ENCODE results near the gene RASSF8. TPM values are rescaled to one million over a fixed set of nuclear protein-coding genes. Genes with fewer than 3 reads are reported as not detected.

The RASSF8 gene
- total RNA-seq, 4 donors from 2014 or later: 13.1 to 332 (median 23.5) TPM

DNA sequence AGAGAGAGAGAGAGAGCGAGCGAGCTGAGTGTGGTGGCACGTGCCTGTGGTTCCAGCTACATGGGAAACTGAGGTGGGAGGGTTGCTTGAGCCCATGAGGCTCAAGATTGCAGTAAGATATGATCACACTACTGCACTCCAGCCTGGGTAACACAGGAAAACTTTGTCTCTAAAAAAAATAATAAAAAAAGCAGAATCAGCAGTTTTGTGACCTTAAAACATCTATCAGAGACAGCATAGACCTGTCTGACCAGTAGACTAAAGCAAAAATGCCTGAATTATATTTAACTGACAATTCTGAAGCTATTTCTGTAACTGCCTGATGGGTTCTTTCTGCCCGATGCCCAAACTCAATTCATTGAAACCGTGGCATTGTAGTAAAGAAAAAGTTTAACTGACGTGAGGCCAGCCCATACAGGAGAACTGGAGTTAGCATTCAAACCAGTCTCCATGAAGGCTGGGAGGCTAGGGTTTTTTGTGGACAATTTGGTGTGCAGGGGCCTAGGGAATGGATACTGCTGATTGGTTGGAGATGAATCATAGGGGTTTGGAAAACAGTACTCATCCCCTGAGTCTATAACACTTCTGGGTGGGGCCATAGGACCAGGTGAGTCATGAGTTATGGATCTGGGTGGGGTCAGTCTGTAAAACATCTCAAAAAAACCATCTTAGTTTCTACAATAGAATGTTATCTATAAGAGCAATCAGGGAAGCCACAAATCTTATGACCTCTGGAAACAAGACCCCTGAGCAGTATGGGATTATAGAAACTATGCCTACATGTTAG is 8.0 kb upstream of the RASSF8 start:
- Histone ChIP-seq H3K4me3 (no peak overlapping the region), H3K36me3 (no peaks in the 10 kb centered on the region), H3K9me3 (no peaks in the 10 kb centered on the region), H3K27ac (no peak overlapping the region), H3K27me3 (no peaks in the 10 kb centered on the region), H3K4me1 (no peaks in the 10 kb centered on the region)
- WGBS, 2 donors (ENCODE audit: low coverage in 1 of 2): 89 to 94% methylated on average over 4 to 5 of the region's 6 CpGs
- in situ Hi-C loops (cut with MboI; ENCODE audit: low pct_ligation_motif_present in 1 of 4, low pct_unique_long_range_greater_than_20kb in 1 of 4, low sequenced_read_pairs in 3 of 4): no loop called here
- no peak for TF ChIP-seq POLR2A (IDR thresholded peaks at IDR 0.05)
- no peak for TF ChIP-seq POLR2AphosphoS5 (IDR thresholded peaks at IDR 0.05)
- TF ChIP-seq, protein P1, sequence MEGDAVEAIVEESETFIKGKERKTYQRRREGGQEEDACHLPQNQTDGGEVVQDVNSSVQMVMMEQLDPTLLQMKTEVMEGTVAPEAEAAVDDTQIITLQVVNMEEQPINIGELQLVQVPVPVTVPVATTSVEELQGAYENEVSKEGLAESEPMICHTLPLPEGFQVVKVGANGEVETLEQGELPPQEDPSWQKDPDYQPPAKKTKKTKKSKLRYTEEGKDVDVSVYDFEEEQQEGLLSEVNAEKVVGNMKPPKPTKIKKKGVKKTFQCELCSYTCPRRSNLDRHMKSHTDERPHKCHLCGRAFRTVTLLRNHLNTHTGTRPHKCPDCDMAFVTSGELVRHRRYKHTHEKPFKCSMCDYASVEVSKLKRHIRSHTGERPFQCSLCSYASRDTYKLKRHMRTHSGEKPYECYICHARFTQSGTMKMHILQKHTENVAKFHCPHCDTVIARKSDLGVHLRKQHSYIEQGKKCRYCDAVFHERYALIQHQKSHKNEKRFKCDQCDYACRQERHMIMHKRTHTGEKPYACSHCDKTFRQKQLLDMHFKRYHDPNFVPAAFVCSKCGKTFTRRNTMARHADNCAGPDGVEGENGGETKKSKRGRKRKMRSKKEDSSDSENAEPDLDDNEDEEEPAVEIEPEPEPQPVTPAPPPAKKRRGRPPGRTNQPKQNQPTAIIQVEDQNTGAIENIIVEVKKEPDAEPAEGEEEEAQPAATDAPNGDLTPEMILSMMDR (IDR thresholded peaks at IDR 0.05): no peak
- intact Hi-C loops (cut with DNase I; ENCODE audit: low total_unique reads): no loop called here
- no peak for DNase-seq

DNA sequence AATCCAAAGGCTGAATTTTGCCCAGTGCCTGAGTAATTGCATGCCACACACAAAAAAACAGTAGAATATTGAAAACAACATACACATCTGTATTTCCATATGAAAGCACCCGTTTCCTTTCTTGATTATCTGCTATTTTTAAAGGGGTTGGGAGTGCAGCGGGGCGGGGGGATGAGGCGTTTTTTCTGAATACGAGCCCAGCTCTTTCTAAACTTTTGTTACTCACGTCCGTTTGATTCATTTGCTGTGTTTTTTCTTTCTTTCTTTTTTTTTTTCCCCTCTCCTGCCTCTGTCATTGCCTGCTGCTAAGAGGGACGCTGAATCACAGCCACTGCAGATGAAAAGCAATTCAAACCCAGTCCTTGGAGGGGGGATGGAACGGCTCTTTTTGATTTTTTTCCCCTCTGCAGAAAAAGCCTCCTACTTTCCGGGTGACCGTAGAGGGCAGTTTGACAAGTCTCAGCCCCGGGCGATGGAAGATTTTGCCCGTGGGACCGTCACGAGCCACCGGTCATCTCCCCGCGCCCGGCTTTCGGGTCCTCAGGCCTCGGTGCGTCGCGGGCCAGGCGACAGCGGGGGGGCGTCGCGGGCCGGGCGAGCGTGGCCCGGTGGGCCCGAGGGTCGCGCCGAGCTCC is 572 bp upstream of the RASSF8 start:
- no peak for TF ChIP-seq POLR2A (IDR thresholded peaks at IDR 0.05)
- intact Hi-C loops (cut with DNase I; ENCODE audit: low total_unique reads): loop anchor here (5.0 kb wide), 2 partner anchors 69 to 711 kb away; no protein-coding TSS in a partner anchor
- WGBS, 2 donors (ENCODE audit: low coverage in 1 of 2): 2 to 4% methylated on average over 7 to 37 of the region's 38 CpGs

DNA sequence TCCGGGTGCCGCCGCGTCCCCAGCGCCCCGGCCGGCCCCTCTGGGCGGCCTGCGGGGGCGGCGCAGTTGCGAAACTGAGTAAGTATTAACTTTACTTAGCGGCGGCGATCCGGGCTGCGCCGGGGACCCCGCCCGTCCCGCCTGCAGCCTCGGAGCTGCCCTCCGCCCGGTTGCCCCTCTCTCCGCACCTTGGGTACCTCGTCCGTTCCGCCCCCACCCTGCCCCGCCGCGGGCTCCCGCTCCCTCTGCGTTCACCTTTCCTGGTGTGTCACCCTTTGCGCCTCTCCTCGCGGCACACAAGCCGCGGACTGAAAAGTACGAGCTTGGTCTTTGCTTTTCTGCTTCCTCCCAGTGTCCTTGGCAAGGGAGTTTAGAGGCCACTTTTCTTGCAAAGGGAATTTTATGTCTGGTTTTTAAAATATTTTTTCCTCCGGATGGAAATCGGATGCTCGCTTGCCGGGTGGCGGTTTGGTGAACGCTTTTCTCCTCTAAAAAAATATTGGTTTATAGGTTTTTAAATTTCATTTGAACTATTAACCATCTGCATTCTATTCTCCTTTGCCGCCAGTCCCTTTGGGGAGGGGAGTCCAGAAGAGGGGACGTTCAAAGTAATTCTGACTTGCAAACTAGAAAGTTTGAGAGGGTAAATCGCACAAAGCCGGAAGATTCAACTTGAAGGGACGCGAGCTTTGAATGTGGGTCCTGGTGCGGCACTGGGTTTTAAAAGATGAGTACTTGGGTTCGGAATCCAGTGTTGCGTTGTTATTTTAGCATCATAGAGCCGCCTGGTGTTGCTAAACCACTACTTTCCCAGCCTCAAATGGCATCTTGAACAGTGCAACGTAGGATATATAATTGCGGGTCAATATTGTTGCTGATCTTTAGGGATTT is 834 bp downstream of the RASSF8 start:
- H3K9me3 ChIP-seq: no peaks in the 10 kb centered on the region
- 1% methylated on average over 20 to 50 of the region's 57 CpGs for WGBS, 2 donors (ENCODE audit: low coverage in 1 of 2)
- peak overlapping the region; percentile 89 to 94 (median 91) for H3K27ac ChIP-seq
- H3K4me3 ChIP-seq: peak overlapping the region; percentile 58 to 86 (median 72)
- peaks cover 34% of the 10 kb centered on the region for H3K27me3 ChIP-seq
- H3K36me3 ChIP-seq: no peaks in the 10 kb centered on the region
- in situ Hi-C loops (cut with MboI; ENCODE audit: low pct_ligation_motif_present in 1 of 4, low pct_unique_long_range_greater_than_20kb in 1 of 4, low sequenced_read_pairs in 3 of 4) (no loop called here), intact Hi-C loops (cut with DNase I; ENCODE audit: low total_unique reads) (loop anchor here (5.0 kb wide), 2 partner anchors 68 to 712 kb away; no protein-coding TSS in a partner anchor)
- peak; percentile 31 for DNase-seq
- H3K4me1 ChIP-seq: peaks cover 0 to 30% (median 18%) of the 10 kb centered on the region in 4 donors
- peak; percentile 47 for TF ChIP-seq POLR2A (IDR thresholded peaks at IDR 0.05)
- TF ChIP-seq, protein P1 (IDR thresholded peaks at IDR 0.05): no peak
- peak; percentile 54 to 61 (median 59) for TF ChIP-seq POLR2AphosphoS5 (IDR thresholded peaks at IDR 0.05)

More for the DNA sequence above, 572 bp upstream of the RASSF8 start:
- Histone ChIP-seq H3K4me1 (peaks cover 0 to 22% (median 18%) of the 10 kb centered on the region in 4 donors), H3K27me3 (peaks cover 34% of the 10 kb centered on the region), H3K9me3 (no peaks in the 10 kb centered on the region), H3K36me3 (no peaks in the 10 kb centered on the region), H3K4me3 (peak overlapping the region; percentile 49 to 86 (median 62)), H3K27ac (peak overlapping the region; percentile 89 to 94 (median 92))
- in situ Hi-C loops (cut with MboI; ENCODE audit: low pct_ligation_motif_present in 1 of 4, low pct_unique_long_range_greater_than_20kb in 1 of 4, low sequenced_read_pairs in 3 of 4): no loop called here
- no peak for DNase-seq

DNA sequence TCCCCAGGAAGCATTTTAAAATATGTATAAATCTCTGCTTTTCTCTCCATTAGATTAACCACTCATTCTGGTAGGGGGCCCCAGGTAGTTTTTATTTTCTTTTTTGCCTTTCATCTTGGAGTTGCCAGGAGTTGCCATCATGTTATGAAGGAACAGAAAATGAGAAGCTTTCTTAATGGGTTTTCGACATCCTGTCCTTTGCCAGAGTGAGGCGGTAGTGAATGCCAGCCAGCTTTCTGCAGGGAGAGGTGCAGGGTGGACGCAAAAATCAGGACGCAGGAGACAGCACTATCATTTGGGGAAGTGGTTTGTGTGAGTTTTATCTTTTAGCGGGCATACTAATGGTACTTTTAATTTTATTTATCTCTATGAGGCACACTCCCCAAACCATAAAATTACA is 1.7 kb downstream of the RASSF8 start:
- no peak for DNase-seq
- intact Hi-C loops (cut with DNase I; ENCODE audit: low total_unique reads): no loop called here
- Histone ChIP-seq H3K4me3 (peak overlapping the region; percentile 58 to 86 (median 72)), H3K4me1 (peaks cover 0 to 30% (median 18%) of the 10 kb centered on the region in 4 donors), H3K27me3 (peaks cover 34% of the 10 kb centered on the region), H3K9me3 (no peaks in the 10 kb centered on the region), H3K36me3 (no peaks in the 10 kb centered on the region), H3K27ac (peak overlapping the region; percentile 89 to 94 (median 91))
- 18 to 23% methylated on average over 5 of the region's 5 CpGs for WGBS, 2 donors (ENCODE audit: low coverage in 1 of 2)
- in situ Hi-C loops (cut with MboI; ENCODE audit: low pct_ligation_motif_present in 1 of 4, low pct_unique_long_range_greater_than_20kb in 1 of 4, low sequenced_read_pairs in 3 of 4): no loop called here
- TF ChIP-seq, protein P1 (IDR thresholded peaks at IDR 0.05): no peak
- TF ChIP-seq POLR2AphosphoS5 (IDR thresholded peaks at IDR 0.05) (no peak), EP300 (IDR thresholded peaks at IDR 0.05; ENCODE audit: low read depth) (no peak)
